Mesendoderm (in vitro differentiated cells): ENCODE measurements around the gene RAB11FIP4.

Source experiments
- DNase-seq: peaks from one replicate; pipeline ENCODE4 v3.0.0; 2013
- H2AK5ac ChIP-seq: 2 replicates; pipeline ENCODE4 v1.6.1; 2013; ENCODE audit warnings: low read length, inconsistent platforms
- H2BK120ac ChIP-seq: 2 replicates; pipeline ENCODE4 v1.6.1; 2013; ENCODE audit warnings: low read depth, mild to moderate bottlenecking, low read length, moderate library complexity, mixed read lengths
- H2BK15ac ChIP-seq: replicated peaks from 2 replicates; pipeline ENCODE4 v1.6.1; 2013; ENCODE audit warnings: low read depth, mild to moderate bottlenecking, moderate library complexity
- H2BK5ac ChIP-seq: 2 replicates; pipeline ENCODE4 v1.6.1; 2013; ENCODE audit warnings: low read length, inconsistent platforms
- H3K18ac ChIP-seq: 2 replicates; pipeline ENCODE4 v1.6.1; 2013; ENCODE audit warnings: mild to moderate bottlenecking, low read length, mixed read lengths
- H3K23ac ChIP-seq: one replicate; pipeline ENCODE4 v1.6.1; 2013; ENCODE audit warnings: low read length
- H3K27ac ChIP-seq: 2 replicates; pipeline ENCODE4 v1.5.1; 2013; ENCODE audit warnings: low read depth, mild to moderate bottlenecking, inconsistent platforms, low read length, moderate library complexity
- H3K27me3 ChIP-seq: 2 replicates; pipeline ENCODE4 v1.6.1; 2013; ENCODE audit warnings: low read length, control low read depth, mild to moderate bottlenecking, inconsistent platforms; ENCODE audit not compliant: insufficient read depth, poor library complexity
- H3K36me3 ChIP-seq: 2 replicates; pipeline ENCODE4 v1.6.1; 2013; ENCODE audit warnings: low read length, inconsistent platforms; ENCODE audit not compliant: control insufficient read depth, insufficient read depth
- H3K4ac ChIP-seq: one replicate; pipeline ENCODE4 v1.6.1; 2013; ENCODE audit warnings: low read depth, mild to moderate bottlenecking, low read length, moderate library complexity
- H3K4me1 ChIP-seq: 2 replicates; pipeline ENCODE4 v1.6.1; 2013; ENCODE audit warnings: low read depth, low read length, inconsistent platforms; ENCODE audit not compliant: control insufficient read depth
- H3K4me2 ChIP-seq: 2 replicates; pipeline ENCODE4 v1.6.1; 2013; ENCODE audit warnings: low read length
- H3K4me3 ChIP-seq: 2 replicates; pipeline ENCODE4 v1.5.1; 2013; ENCODE audit warnings: mild to moderate bottlenecking, low read length
- H3K56ac ChIP-seq: one replicate; pipeline ENCODE4 v1.6.1; 2013; ENCODE audit warnings: low read length
- H3K79me1 ChIP-seq: 2 replicates; pipeline ENCODE4 v1.6.1; 2013; ENCODE audit warnings: low read length, inconsistent platforms
- H3K79me2 ChIP-seq: 2 replicates; pipeline ENCODE4 v1.6.1; 2013; ENCODE audit warnings: mild to moderate bottlenecking, low read length; ENCODE audit not compliant: control insufficient read depth, insufficient read depth
- H3K9ac ChIP-seq: 2 replicates; pipeline ENCODE4 v1.6.1; 2013; ENCODE audit warnings: low read length, inconsistent platforms
- H4K5ac ChIP-seq: one replicate; pipeline ENCODE4 v1.6.1; 2013; ENCODE audit warnings: low read length
- H4K8ac ChIP-seq: one replicate; pipeline ENCODE4 v1.6.1; 2013; ENCODE audit warnings: low read depth, mild to moderate bottlenecking, control low read depth, low read length, moderate library complexity
- WGBS: extraction: QIAGEN DNeasy Blood & Tissue Kit; methylation state at CpG from one replicate; pipeline ENCODE4 v1.1.7; 2013; ENCODE audit warnings: low lambda C conversion rate, missing lambda C conversion rate; ENCODE audit not compliant: insufficient coverage; ENCODE audit errors: extremely low coverage; 5-methylcytosine and 5-hydroxymethylcytosine counted together

Gene RAB11FIP4

GRCh38 chr17:31486351-31487062 lies 95.0 kb downstream of the RAB11FIP4 start:
- Histone ChIP-seq H3K4me1 (peaks cover 13% of the 10 kb centered on the region), H2BK5ac (no peak overlapping the region), H3K23ac (peak overlapping the region; percentile 45), H3K36me3 (no peaks in the 10 kb centered on the region), H3K56ac (peak overlapping the region; percentile 59), H3K27me3 (no peaks in the 10 kb centered on the region), H2BK15ac (no peak overlapping the region), H3K79me1 (peaks cover 9% of the 10 kb centered on the region), H3K27ac (no peak overlapping the region), H3K4me3 (no peak overlapping the region), H3K18ac (no peak overlapping the region), H3K79me2 (peaks cover 6% of the 10 kb centered on the region), H3K9ac (peak overlapping the region; percentile 21), H4K5ac (no peak overlapping the region), H2AK5ac (no peak overlapping the region), H4K8ac (no peak overlapping the region), H2BK120ac (no peak overlapping the region), H3K4me2 (no peak overlapping the region), H3K4ac (no peak overlapping the region)
- DNase-seq: no peak
- WGBS: no CpG with 5 or more reads among the region's 9 CpGs

GRCh38 chr17:31487063-31487647 lies 95.7 kb downstream of the RAB11FIP4 start:
- no CpG with 5 or more reads among the region's 17 CpGs for WGBS
- H2BK15ac ChIP-seq: no peak overlapping the region
- H3K9ac ChIP-seq: peak overlapping the region; percentile 72
- H3K23ac ChIP-seq: peak overlapping the region; percentile 45
- DNase-seq: no peak
- peak overlapping the region; percentile 62 for H3K4me2 ChIP-seq
- peaks cover 11% of the 10 kb centered on the region for H3K79me1 ChIP-seq
- peak overlapping the region; percentile 85 for H3K56ac ChIP-seq
- H2AK5ac ChIP-seq: no peak overlapping the region
- H2BK5ac ChIP-seq: no peak overlapping the region
- H3K27me3 ChIP-seq: no peaks in the 10 kb centered on the region
- no peaks in the 10 kb centered on the region for H3K36me3 ChIP-seq
- no peak overlapping the region for H2BK120ac ChIP-seq
- H3K79me2 ChIP-seq: peaks cover 6% of the 10 kb centered on the region
- H3K4me1 ChIP-seq: peaks cover 13% of the 10 kb centered on the region
- no peak overlapping the region for H3K27ac ChIP-seq
- no peak overlapping the region for H3K4ac ChIP-seq
- H4K8ac ChIP-seq: no peak overlapping the region
- peak overlapping the region; percentile 18 for H3K4me3 ChIP-seq
- no peak overlapping the region for H4K5ac ChIP-seq
- H3K18ac ChIP-seq: no peak overlapping the region

DNA sequence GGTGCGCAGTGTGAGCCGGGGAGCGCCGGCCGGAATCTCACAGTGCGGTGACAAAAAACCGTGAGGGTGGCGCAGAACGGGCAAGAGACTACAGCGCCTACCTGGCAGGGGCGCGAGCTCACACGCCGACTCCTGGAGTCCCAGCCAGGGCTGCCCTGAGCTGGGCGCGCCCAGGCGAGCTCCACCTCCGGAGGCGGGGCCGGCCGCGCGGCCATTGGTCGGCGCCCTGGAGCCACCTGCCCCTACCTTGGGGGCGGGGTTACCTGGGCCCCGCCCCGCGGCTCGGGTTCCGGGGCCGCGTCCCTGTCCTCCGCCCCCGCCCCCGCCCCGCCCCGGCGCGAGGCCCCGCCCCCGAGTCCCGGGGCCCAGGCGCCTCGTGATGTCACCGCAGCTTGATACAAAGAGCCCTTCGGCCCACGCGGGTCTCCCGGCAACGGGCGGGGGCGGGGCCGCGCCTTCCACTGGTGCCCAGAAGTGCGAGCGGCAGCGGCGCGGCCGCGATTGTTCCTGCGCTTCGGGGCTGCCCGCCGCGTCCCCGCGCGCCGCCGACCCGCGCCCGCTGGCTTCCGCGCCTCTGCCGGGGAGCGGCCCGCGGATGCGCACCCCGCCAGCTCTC lies 96.3 kb downstream of the RAB11FIP4 start:
- peaks cover 13% of the 10 kb centered on the region for H3K4me1 ChIP-seq
- peak overlapping the region; percentile 72 for H3K9ac ChIP-seq
- H3K56ac ChIP-seq: peak overlapping the region; percentile 85
- no peak overlapping the region for H4K5ac ChIP-seq
- peak; percentile 96 for DNase-seq
- no peak overlapping the region for H3K27ac ChIP-seq
- no peak overlapping the region for H4K8ac ChIP-seq
- H3K4ac ChIP-seq: no peak overlapping the region
- no peaks in the 10 kb centered on the region for H3K27me3 ChIP-seq
- peaks cover 14% of the 10 kb centered on the region for H3K79me1 ChIP-seq
- H3K23ac ChIP-seq: no peak overlapping the region
- WGBS: no CpG with 5 or more reads among the region's 83 CpGs
- peak overlapping the region; percentile 62 for H3K4me2 ChIP-seq
- H2BK120ac ChIP-seq: no peak overlapping the region
- peak overlapping the region; percentile 18 for H3K4me3 ChIP-seq
- H3K36me3 ChIP-seq: no peaks in the 10 kb centered on the region
- H3K79me2 ChIP-seq: peaks cover 6% of the 10 kb centered on the region
- H2BK15ac ChIP-seq: no peak overlapping the region
- no peak overlapping the region for H2AK5ac ChIP-seq
- peak overlapping the region; percentile 42 for H3K18ac ChIP-seq
- H2BK5ac ChIP-seq: no peak overlapping the region

DNA sequence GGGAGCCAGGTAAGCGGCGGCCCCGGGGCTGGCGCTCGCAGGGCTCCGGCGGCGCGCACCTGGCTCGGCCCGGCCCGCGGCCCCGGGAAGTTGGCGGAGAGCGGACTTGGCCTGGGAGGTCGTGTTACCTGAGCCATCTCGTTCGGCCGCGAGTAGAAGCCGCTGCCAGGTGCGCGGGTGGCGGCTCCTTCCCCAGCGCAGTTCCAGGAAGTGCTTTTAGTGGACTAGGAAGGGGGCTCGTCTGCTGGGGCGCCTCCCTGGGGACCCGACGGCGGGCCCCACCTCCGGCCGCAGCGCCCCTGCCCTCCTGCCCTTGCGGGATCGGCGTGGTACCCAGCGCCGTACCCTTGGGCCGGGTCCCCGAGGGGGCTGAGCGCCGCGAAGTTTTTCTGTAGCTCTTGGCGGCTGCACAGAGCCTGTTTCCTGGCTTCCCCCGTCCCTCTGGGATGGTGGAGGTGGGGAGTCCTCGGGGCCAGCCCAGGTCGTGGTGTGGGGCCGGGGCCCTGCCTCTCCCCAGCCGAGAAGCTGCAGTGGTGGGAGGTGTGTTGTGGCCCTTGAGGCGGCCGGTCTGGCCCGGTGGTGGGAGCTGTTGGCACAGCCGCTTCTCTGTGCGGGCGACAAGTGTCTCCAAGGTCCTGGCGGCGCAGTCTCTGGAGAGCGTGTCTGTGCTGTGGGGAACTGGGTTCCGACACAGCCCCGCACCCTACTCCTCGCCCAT lies 96.9 kb downstream of the RAB11FIP4 start:
- no peak overlapping the region for H2BK120ac ChIP-seq
- WGBS: no CpG with 5 or more reads among the region's 62 CpGs
- peak overlapping the region; percentile 58 for H3K4me2 ChIP-seq
- H3K9ac ChIP-seq: peak overlapping the region; percentile 12
- peak; percentile 51 for DNase-seq
- H3K4me3 ChIP-seq: peak overlapping the region; percentile 10
- no peaks in the 10 kb centered on the region for H3K27me3 ChIP-seq
- no peak overlapping the region for H2BK15ac ChIP-seq
- no peak overlapping the region for H3K23ac ChIP-seq
- H3K79me1 ChIP-seq: peaks cover 14% of the 10 kb centered on the region
- peaks cover 13% of the 10 kb centered on the region for H3K4me1 ChIP-seq
- H3K4ac ChIP-seq: no peak overlapping the region
- no peak overlapping the region for H3K27ac ChIP-seq
- no peak overlapping the region for H4K5ac ChIP-seq
- peak overlapping the region; percentile 42 for H3K18ac ChIP-seq
- no peak overlapping the region for H4K8ac ChIP-seq
- peaks cover 6% of the 10 kb centered on the region for H3K79me2 ChIP-seq
- peak overlapping the region; percentile 28 for H3K56ac ChIP-seq
- H3K36me3 ChIP-seq: no peaks in the 10 kb centered on the region
- H2AK5ac ChIP-seq: no peak overlapping the region
- H2BK5ac ChIP-seq: no peak overlapping the region

DNA sequence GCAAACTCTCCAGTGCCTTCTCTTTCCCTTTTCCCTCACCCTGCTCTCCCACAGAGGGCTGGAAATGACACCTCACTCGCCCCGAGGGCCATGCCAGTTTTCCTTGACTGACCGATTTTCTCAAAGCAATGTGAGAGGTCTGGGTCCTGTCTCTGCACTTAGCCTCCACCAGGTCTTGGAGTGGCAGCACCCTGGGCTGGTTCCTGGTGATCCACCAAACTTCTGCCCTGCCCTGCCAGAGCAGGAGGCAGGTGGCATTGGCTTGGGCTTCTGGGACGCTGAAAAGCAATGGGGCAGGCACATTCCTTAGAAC lies 97.5 kb downstream of the RAB11FIP4 start:
- peaks cover 6% of the 10 kb centered on the region for H3K79me2 ChIP-seq
- H2BK120ac ChIP-seq: no peak overlapping the region
- H3K4me2 ChIP-seq: peak overlapping the region; percentile 58
- WGBS: no CpG with 5 or more reads among the region's 4 CpGs
- peaks cover 14% of the 10 kb centered on the region for H3K79me1 ChIP-seq
- no peak overlapping the region for H3K23ac ChIP-seq
- peaks cover 13% of the 10 kb centered on the region for H3K4me1 ChIP-seq
- no peak overlapping the region for H2AK5ac ChIP-seq
- no peak overlapping the region for H2BK15ac ChIP-seq
- peak overlapping the region; percentile 38 for H3K56ac ChIP-seq
- H3K4ac ChIP-seq: no peak overlapping the region
- H3K9ac ChIP-seq: peak overlapping the region; percentile 12
- no peak overlapping the region for H4K5ac ChIP-seq
- no peaks in the 10 kb centered on the region for H3K27me3 ChIP-seq
- H3K18ac ChIP-seq: no peak overlapping the region
- H4K8ac ChIP-seq: no peak overlapping the region
- no peak overlapping the region for H2BK5ac ChIP-seq
- DNase-seq: peak; percentile 44
- no peaks in the 10 kb centered on the region for H3K36me3 ChIP-seq
- H3K4me3 ChIP-seq: peak overlapping the region; percentile 10
- H3K27ac ChIP-seq: no peak overlapping the region
